Liver (tissue), 3 donors: ENCODE data around the gene POP4.

Experiments used
- GABPA ChIP-seq, 2 donors: IDR thresholded peaks in 1 of 2; conservative IDR thresholded peaks in 1 of 2; 2 replicates each; pipeline ENCODE4 v1.6.1; 2016; ENCODE audit warnings: antibody characterized with exemption in 2 of 2, mild to moderate bottlenecking in 1 of 2, moderate library complexity in 1 of 2
- TAF1 ChIP-seq: conservative IDR thresholded peaks from 2 replicates; pipeline ENCODE4 v1.6.1; 2016; ENCODE audit warnings: antibody characterized with exemption, mild to moderate bottlenecking
- YY1 ChIP-seq: IDR thresholded peaks from 2 replicates; pipeline ENCODE4 v1.6.1; 2016; ENCODE audit warnings: antibody characterized with exemption, mild to moderate bottlenecking
- TF ChIP-seq, protein P1 (sequence below): IDR thresholded peaks from 2 replicates; pipeline ENCODE4 v1.6.1; 2016; ENCODE audit warnings: antibody characterized with exemption, mild to moderate bottlenecking
- TF ChIP-seq, protein P2 (sequence below): fragments of 150-350 bp; IDR thresholded peaks from 2 replicates; pipeline ENCODE4 v1.5.1; 2017; ENCODE audit warnings: improper control_type of control experiment, low read depth, low read length; ENCODE audit not compliant: missing input control
- TF ChIP-seq, protein P3 (sequence below): IDR thresholded peaks from 2 replicates; pipeline ENCODE4 v1.6.1; 2016; ENCODE audit warnings: antibody characterized with exemption
- donor health status: healthy.
- donor health status: healthy.

DNA sequence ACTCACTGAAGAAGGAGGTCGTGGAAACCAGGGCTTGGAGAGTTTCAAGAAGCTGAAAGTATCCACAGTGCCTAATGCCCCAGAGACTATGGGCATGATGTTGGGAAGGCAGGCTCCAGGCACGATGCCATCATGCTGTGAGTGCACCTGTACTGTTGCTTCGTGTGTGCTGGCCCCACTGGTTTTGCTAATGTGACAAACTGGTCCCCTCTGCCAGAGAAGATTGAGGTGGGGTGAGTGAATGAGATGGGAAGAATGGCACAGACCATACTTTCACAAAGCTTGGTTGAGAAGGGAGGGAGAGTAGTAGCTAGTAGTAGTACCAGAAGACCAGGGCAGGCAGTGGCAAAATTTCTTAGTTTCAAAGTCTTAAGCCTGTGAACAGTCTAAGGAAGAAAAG is 19.0 kb upstream of the POP4 start:
- TF ChIP-seq, protein P1, sequence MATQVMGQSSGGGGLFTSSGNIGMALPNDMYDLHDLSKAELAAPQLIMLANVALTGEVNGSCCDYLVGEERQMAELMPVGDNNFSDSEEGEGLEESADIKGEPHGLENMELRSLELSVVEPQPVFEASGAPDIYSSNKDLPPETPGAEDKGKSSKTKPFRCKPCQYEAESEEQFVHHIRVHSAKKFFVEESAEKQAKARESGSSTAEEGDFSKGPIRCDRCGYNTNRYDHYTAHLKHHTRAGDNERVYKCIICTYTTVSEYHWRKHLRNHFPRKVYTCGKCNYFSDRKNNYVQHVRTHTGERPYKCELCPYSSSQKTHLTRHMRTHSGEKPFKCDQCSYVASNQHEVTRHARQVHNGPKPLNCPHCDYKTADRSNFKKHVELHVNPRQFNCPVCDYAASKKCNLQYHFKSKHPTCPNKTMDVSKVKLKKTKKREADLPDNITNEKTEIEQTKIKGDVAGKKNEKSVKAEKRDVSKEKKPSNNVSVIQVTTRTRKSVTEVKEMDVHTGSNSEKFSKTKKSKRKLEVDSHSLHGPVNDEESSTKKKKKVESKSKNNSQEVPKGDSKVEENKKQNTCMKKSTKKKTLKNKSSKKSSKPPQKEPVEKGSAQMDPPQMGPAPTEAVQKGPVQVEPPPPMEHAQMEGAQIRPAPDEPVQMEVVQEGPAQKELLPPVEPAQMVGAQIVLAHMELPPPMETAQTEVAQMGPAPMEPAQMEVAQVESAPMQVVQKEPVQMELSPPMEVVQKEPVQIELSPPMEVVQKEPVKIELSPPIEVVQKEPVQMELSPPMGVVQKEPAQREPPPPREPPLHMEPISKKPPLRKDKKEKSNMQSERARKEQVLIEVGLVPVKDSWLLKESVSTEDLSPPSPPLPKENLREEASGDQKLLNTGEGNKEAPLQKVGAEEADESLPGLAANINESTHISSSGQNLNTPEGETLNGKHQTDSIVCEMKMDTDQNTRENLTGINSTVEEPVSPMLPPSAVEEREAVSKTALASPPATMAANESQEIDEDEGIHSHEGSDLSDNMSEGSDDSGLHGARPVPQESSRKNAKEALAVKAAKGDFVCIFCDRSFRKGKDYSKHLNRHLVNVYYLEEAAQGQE = no peak
- TF ChIP-seq, protein P2, sequence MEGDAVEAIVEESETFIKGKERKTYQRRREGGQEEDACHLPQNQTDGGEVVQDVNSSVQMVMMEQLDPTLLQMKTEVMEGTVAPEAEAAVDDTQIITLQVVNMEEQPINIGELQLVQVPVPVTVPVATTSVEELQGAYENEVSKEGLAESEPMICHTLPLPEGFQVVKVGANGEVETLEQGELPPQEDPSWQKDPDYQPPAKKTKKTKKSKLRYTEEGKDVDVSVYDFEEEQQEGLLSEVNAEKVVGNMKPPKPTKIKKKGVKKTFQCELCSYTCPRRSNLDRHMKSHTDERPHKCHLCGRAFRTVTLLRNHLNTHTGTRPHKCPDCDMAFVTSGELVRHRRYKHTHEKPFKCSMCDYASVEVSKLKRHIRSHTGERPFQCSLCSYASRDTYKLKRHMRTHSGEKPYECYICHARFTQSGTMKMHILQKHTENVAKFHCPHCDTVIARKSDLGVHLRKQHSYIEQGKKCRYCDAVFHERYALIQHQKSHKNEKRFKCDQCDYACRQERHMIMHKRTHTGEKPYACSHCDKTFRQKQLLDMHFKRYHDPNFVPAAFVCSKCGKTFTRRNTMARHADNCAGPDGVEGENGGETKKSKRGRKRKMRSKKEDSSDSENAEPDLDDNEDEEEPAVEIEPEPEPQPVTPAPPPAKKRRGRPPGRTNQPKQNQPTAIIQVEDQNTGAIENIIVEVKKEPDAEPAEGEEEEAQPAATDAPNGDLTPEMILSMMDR = no peak
- TF ChIP-seq YY1 = no peak
- TF ChIP-seq GABPA (IDR thresholded peaks at IDR 0.05 in 1 of 2, conservative IDR thresholded peaks at IDR 0.05 in 1 of 2) = no peak
- TF ChIP-seq TAF1 = no peak
- TF ChIP-seq, protein P3, sequence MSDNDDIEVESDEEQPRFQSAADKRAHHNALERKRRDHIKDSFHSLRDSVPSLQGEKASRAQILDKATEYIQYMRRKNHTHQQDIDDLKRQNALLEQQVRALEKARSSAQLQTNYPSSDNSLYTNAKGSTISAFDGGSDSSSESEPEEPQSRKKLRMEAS = no peak
